OCI-LY1 (cell line): ENCODE measurements around the gene KIAA1755.
A peak's percentile ranks its signal among the peaks of the same experiment; 100 is the strongest.

Experiments used
- H2AFZ ChIP-seq: fragments of 200-600 bp; sonication (generic), shearing (Covaris generic); 2 replicates; pipeline ENCODE4 v1.6.0; 2014; ENCODE audit warnings: antibody characterized with exemption, mild to moderate bottlenecking, low read length
- H3F3A ChIP-seq: fragments of 200-600 bp; sonication (generic), shearing (Covaris generic); 2 replicates; pipeline ENCODE4 v1.6.0; 2014; ENCODE audit warnings: mild to moderate bottlenecking, antibody characterized with exemption, low read length, moderate library complexity; ENCODE audit not compliant: insufficient read depth
- H3K27ac ChIP-seq: fragments of 200-600 bp; sonication (generic); 2 replicates; pipeline ENCODE4 v1.5.1; 2014; ENCODE audit warnings: low read length, mixed run types, mild to moderate bottlenecking, low read depth; ENCODE audit not compliant: poor library complexity, severe bottlenecking
- H3K27me3 ChIP-seq: fragments of 200-600 bp; sonication (generic); 2 replicates; pipeline ENCODE4 v1.6.0; 2014; ENCODE audit warnings: antibody characterized with exemption, mild to moderate bottlenecking, low read length, moderate library complexity; ENCODE audit not compliant: insufficient read depth
- H3K36me3 ChIP-seq: fragments of 200-600 bp; sonication (generic); 2 replicates; pipeline ENCODE4 v1.6.1; 2014; ENCODE audit warnings: mild to moderate bottlenecking, antibody characterized with exemption, low read length, moderate library complexity, mixed read lengths; ENCODE audit not compliant: insufficient read depth
- H3K4me1 ChIP-seq: fragments of 200-600 bp; sonication (generic); 2 replicates; pipeline ENCODE4 v1.5.1; 2014; ENCODE audit warnings: mild to moderate bottlenecking, low read length, moderate library complexity; ENCODE audit not compliant: insufficient read depth, severe bottlenecking
- H3K4me2 ChIP-seq: fragments of 200-600 bp; sonication (generic), shearing (Covaris generic); 2 replicates; pipeline ENCODE4 v1.6.1; 2014; ENCODE audit warnings: low read length
- H3K4me3 ChIP-seq: fragments of 200-600 bp; sonication (generic); 2 replicates; pipeline ENCODE4 v1.5.1; 2014; ENCODE audit warnings: low read length, low read depth, mild to moderate bottlenecking, mixed read lengths; ENCODE audit not compliant: poor library complexity, severe bottlenecking
- H3K79me2 ChIP-seq: fragments of 200-600 bp; shearing (Covaris generic); 2 replicates; pipeline ENCODE4 v1.6.1; 2016; ENCODE audit warnings: mixed run types, low read length, mixed read lengths; ENCODE audit not compliant: insufficient read depth
- H3K9ac ChIP-seq: fragments of 200-600 bp; sonication (generic), shearing (Covaris generic); 2 replicates; pipeline ENCODE4 v1.6.1; 2014; ENCODE audit warnings: mild to moderate bottlenecking, low read length, mixed read lengths
- H3K9me2 ChIP-seq: fragments of 200-600 bp; sonication (generic), shearing (Covaris generic); 2 replicates; pipeline ENCODE4 v1.6.1; 2014; ENCODE audit warnings: low read depth, mild to moderate bottlenecking, low read length, mixed read lengths
- H3K9me3 ChIP-seq: fragments of 200-600 bp; shearing (Covaris generic); 2 replicates; pipeline ENCODE4 v1.6.1; 2014; ENCODE audit warnings: low read length, mixed read lengths
- H4K20me1 ChIP-seq: fragments of 200-600 bp; sonication (generic), shearing (Covaris generic); 2 replicates; pipeline ENCODE4 v1.6.0; 2016; ENCODE audit warnings: mild to moderate bottlenecking, low read length; ENCODE audit not compliant: insufficient read depth
- CTCF ChIP-seq: fragments of 200-600 bp; sonication (generic), shearing (Covaris generic); IDR thresholded peaks from 2 replicates; pipeline ENCODE4 v1.5.1; 2017; ENCODE audit warnings: mild to moderate bottlenecking, antibody characterized with exemption, low read length, moderate library complexity, mixed read lengths
- EZH2 ChIP-seq: fragments of 200-600 bp; sonication (generic), shearing (Covaris generic); IDR thresholded peaks from 2 replicates; pipeline ENCODE4 v1.8.0; 2017; ENCODE audit warnings: borderline replicate concordance, mixed run types, mild to moderate bottlenecking, antibody characterized with exemption, low read length, moderate library complexity, mixed read lengths

Gene KIAA1755

GRCh38 chr20:38304845-38305447 is 44.4 kb upstream of the KIAA1755 start:
- no peak overlapping the region for H2AFZ ChIP-seq
- H3F3A ChIP-seq, result no peaks in the 10 kb centered on the region
- H3K9me3 ChIP-seq, result no peaks in the 10 kb centered on the region
- no peaks in the 10 kb centered on the region for H3K4me1 ChIP-seq
- H4K20me1 ChIP-seq, result no peaks in the 10 kb centered on the region
- no peaks in the 10 kb centered on the region for H3K79me2 ChIP-seq
- no peaks in the 10 kb centered on the region for H3K36me3 ChIP-seq
- no peak overlapping the region for H3K4me2 ChIP-seq
- no peak overlapping the region for H3K4me3 ChIP-seq
- H3K9me2 ChIP-seq, result no peaks in the 10 kb centered on the region
- no peak overlapping the region for H3K9ac ChIP-seq
- H3K27me3 ChIP-seq, result no peaks in the 10 kb centered on the region
- TF ChIP-seq EZH2 (no peak), CTCF (peak; percentile 59)
- H3K27ac ChIP-seq, result no peak overlapping the region

- H3K27ac ChIP-seq, result no peak within 1 kb of the TSS
- no peaks in the 10 kb centered on the region for H3K27me3 ChIP-seq
- no peaks in the 10 kb centered on the region for H3K79me2 ChIP-seq
- H3K4me3 ChIP-seq, result no peak within 1 kb of the TSS
- H2AFZ ChIP-seq, result no peak within 1 kb of the TSS
- H4K20me1 ChIP-seq, result no peaks in the 10 kb centered on the region
- TF ChIP-seq EZH2 (no peak), CTCF (no peak)
- H3K9me3 ChIP-seq, result no peaks in the 10 kb centered on the region
- no peaks in the 10 kb centered on the region for H3K4me1 ChIP-seq
- no peak within 1 kb of the TSS for H3K9ac ChIP-seq
- H3K9me2 ChIP-seq, result no peaks in the 10 kb centered on the region
- no peak within 1 kb of the TSS for H3K4me2 ChIP-seq
- H3K36me3 ChIP-seq, result no peaks in the 10 kb centered on the region
- H3F3A ChIP-seq, result no peaks in the 10 kb centered on the region
Observed at GRCh38 chr20:38303908-38304379, 43.4 kb upstream of the KIAA1755 start, which contains the start of gene BPI. Gene BPI, plus strand, starts transcription at chr20:38304156. Its CDS starts 68 bp downstream, at chr20:38304224.

- no peaks in the 10 kb centered on the region for H3K36me3 ChIP-seq
Observed at GRCh38 chr20:38302786-38303185, 42.3 kb upstream of the KIAA1755 start.

More at GRCh38 chr20:38302786-38303185, 42.3 kb upstream of the KIAA1755 start:
- no peaks in the 10 kb centered on the region for H4K20me1 ChIP-seq
- H3F3A ChIP-seq, result no peaks in the 10 kb centered on the region
- H3K27ac ChIP-seq, result no peak overlapping the region
- H3K4me1 ChIP-seq, result no peaks in the 10 kb centered on the region
- H3K27me3 ChIP-seq, result no peaks in the 10 kb centered on the region
- H3K4me2 ChIP-seq, result no peak overlapping the region
- H3K79me2 ChIP-seq, result no peaks in the 10 kb centered on the region
- H3K9me2 ChIP-seq, result no peaks in the 10 kb centered on the region
- H3K9ac ChIP-seq, result no peak overlapping the region
- no peak for TF ChIP-seq EZH2
- no peak for TF ChIP-seq CTCF
- no peak overlapping the region for H3K4me3 ChIP-seq
- H2AFZ ChIP-seq, result no peak overlapping the region
- H3K9me3 ChIP-seq, result no peaks in the 10 kb centered on the region
